Kidney (tissue), 14 donors: ENCODE measurements around the gene UAP1L1. TPM values are rescaled to one million over a fixed set of nuclear protein-coding genes. Genes with fewer than 3 reads are reported as not detected.

ENCODE experiments used
- DNase-seq, 5 donors: peaks; one replicate each; pipeline ENCODE4 v3.0.0-alpha.2; 2013 to 2020
- FAIRE-seq: peaks from 2 replicates; lab custom pipeline; 2012; peaks lifted over from hg19 to GRCh38; lab: Jason Lieb, UNC
- H3K27ac ChIP-seq, 2 donors: one replicate each; pipeline ENCODE4 v1.7.0; 2013; ENCODE audit warnings: low read depth in 2 of 2, low read length in 2 of 2, inconsistent platforms in 1 of 2
- H3K27me3 ChIP-seq: one replicate; pipeline ENCODE4 v1.7.1; 2013; ENCODE audit warnings: low read length, inconsistent platforms; ENCODE audit not compliant: control insufficient read depth, insufficient read depth
- H3K36me3 ChIP-seq, 3 donors: one replicate each; pipeline versions ENCODE4 v1.7.0 to v1.7.1; 2013; ENCODE audit warnings: low read length in 3 of 3, control low read depth in 1 of 3, inconsistent platforms in 1 of 3; ENCODE audit not compliant: insufficient read depth in 3 of 3, control insufficient read depth in 2 of 3
- H3K4me1 ChIP-seq, 3 donors: one replicate each; pipeline versions ENCODE4 v1.7.0 to v1.7.1; 2013; ENCODE audit warnings: low read length in 3 of 3, inconsistent platforms in 1 of 3, low read depth in 1 of 3; ENCODE audit not compliant: control insufficient read depth in 2 of 3, insufficient read depth in 2 of 3
- H3K4me3 ChIP-seq, 3 donors: one replicate each; pipeline versions ENCODE4 v1.7.0 to v1.8.1; 2013; ENCODE audit warnings: low read length in 3 of 3, control low read depth in 1 of 3, inconsistent platforms in 1 of 3
- H3K9ac ChIP-seq, 3 donors: one replicate each; pipeline versions ENCODE4 v1.7.0 to v1.7.1; 2013; ENCODE audit warnings: low read length in 3 of 3, control low read depth in 1 of 3, inconsistent platforms in 1 of 3
- H3K9me3 ChIP-seq, 3 donors: one replicate each; pipeline versions ENCODE4 v1.7.0 to v1.7.1; 2013; ENCODE audit warnings: low read length in 3 of 3, control low read depth in 1 of 3, inconsistent platforms in 1 of 3; ENCODE audit not compliant: control insufficient read depth in 2 of 3, insufficient read depth in 1 of 3
- CTCF ChIP-seq: IDR thresholded peaks from 3 replicates; pipeline ENCODE4 v1.5.1; 2012; ENCODE audit warnings: mild to moderate bottlenecking, moderate library complexity, borderline replicate concordance; ENCODE audit not compliant: insufficient read depth; ENCODE audit errors: extremely low read depth
- intact Hi-C: fragments of 100-400 bp; cut with DNase I; formaldehyde crosslinking; loops from one replicate; pipeline ENCODE4 v1.11.1; 2022
- polyA plus RNA-seq: library from polyadenylated mRNA; stranded (reverse); fragments of 350-450 nt; fragmentation: Illumina TruSeq; extraction: RNeasy Lipid Tissue Mini Kit (QIAGEN cat#74804); gene quantifications from one replicate; pipeline ENCODE4 v1.2.3, GENCODE V29; 2014; ENCODE audit warnings: low read depth, low replicate concordance; ENCODE audit not compliant: insufficient read depth
- total RNA-seq: library from RNA; stranded (reverse); fragmentation: NEBNext Ultra II Directional; extraction: Animal tissue kit (Norgen Biotek cat#: 25700); gene quantifications from one replicate; pipeline ENCODE4 v1.2.1, GENCODE V29; 2021
- donor health status: control.
- donor health status: control.
- donor health status: control.
- donor health status: control.
- donor health status: control.
- donor health status: DM: yes; HTN: yes; CAD: no.
- donor health status: Normal renal cell carcinoma (clear cell type).

UAP1L1 gene
- total and polyA plus RNA-seq, 2 donors from 2014 or later, result 12.7 to 14.4 TPM

GRCh38 chr9:137065336-137065967 lies 11.9 kb upstream of the UAP1L1 start:
- H3K9ac ChIP-seq, result no peak overlapping the region
- TF ChIP-seq CTCF, result no peak
- no peak overlapping the region for H3K4me3 ChIP-seq
- H3K27ac ChIP-seq, result no peak overlapping the region
- no peaks in the 10 kb centered on the region for H3K9me3 ChIP-seq
- H3K36me3 ChIP-seq, result no peaks in the 10 kb centered on the region
- H3K27me3 ChIP-seq, result no peaks in the 10 kb centered on the region
- intact Hi-C loops, result no loop called here
- peaks cover 0 to 4% (median 0%) of the 10 kb centered on the region in 3 donors for H3K4me1 ChIP-seq
- no peak for DNase-seq
- FAIRE-seq, result no peak

GRCh38 chr9:137066096-137066861 lies 11.0 kb upstream of the UAP1L1 start:
- intact Hi-C loops, result no loop called here
- DNase-seq, result peak in 1 of 5 donors; percentile 45
- no peaks in the 10 kb centered on the region for H3K9me3 ChIP-seq
- FAIRE-seq, result no peak
- H3K27ac ChIP-seq, result no peak overlapping the region
- no peak for TF ChIP-seq CTCF
- no peaks in the 10 kb centered on the region for H3K27me3 ChIP-seq
- no peak overlapping the region for H3K9ac ChIP-seq
- no peak overlapping the region for H3K4me3 ChIP-seq
- no peaks in the 10 kb centered on the region for H3K36me3 ChIP-seq
- H3K4me1 ChIP-seq, result peaks cover 0 to 10% (median 4%) of the 10 kb centered on the region in 3 donors

- H3K36me3 ChIP-seq, result no peaks in the 10 kb centered on the region
- peaks cover 0 to 11% (median 4%) of the 10 kb centered on the region in 3 donors for H3K4me1 ChIP-seq
- FAIRE-seq (no peak), DNase-seq (peak; percentile 75 to 91 (median 83))
- no peaks in the 10 kb centered on the region for H3K9me3 ChIP-seq
- no peaks in the 10 kb centered on the region for H3K27me3 ChIP-seq
- no peak overlapping the region for H3K9ac ChIP-seq
- no peak overlapping the region for H3K27ac ChIP-seq
- intact Hi-C loops, result no loop called here
- peak; percentile 86 for TF ChIP-seq CTCF
- H3K4me3 ChIP-seq, result no peak overlapping the region
Observed at GRCh38 chr9:137067860-137068538, 9.3 kb upstream of the UAP1L1 start.
